SKM-1 (cell line): ENCODE data around the gene OR51A7.
"Not testable (repeated sequence)": the region's sequence is repeated elsewhere in the genome, so short reads cannot be mapped to it uniquely, and the experiment has no call there.

Experiments used
- DNase-seq: peaks from one replicate; lab custom pipeline; 2025; ENCODE audit not compliant: unreplicated experiment; lab: John Stamatoyannopoulos, UW

The OR51A7 gene, protein sequence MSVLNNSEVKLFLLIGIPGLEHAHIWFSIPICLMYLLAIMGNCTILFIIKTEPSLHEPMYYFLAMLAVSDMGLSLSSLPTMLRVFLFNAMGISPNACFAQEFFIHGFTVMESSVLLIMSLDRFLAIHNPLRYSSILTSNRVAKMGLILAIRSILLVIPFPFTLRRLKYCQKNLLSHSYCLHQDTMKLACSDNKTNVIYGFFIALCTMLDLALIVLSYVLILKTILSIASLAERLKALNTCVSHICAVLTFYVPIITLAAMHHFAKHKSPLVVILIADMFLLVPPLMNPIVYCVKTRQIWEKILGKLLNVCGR

GRCh38 chr11:4903484-4903883 lies at the start of gene OR51A7:
Gene OR51A7 (plus strand): TSS chr11:4903783. CDS start chr11:4907370, 3,587 bp downstream.
- DNase-seq = no peak

GRCh38 chr11:4854286-4854685 lies 49.3 kb upstream of the OR51A7 start:
- DNase-seq = not testable (repeated sequence)

DNA sequence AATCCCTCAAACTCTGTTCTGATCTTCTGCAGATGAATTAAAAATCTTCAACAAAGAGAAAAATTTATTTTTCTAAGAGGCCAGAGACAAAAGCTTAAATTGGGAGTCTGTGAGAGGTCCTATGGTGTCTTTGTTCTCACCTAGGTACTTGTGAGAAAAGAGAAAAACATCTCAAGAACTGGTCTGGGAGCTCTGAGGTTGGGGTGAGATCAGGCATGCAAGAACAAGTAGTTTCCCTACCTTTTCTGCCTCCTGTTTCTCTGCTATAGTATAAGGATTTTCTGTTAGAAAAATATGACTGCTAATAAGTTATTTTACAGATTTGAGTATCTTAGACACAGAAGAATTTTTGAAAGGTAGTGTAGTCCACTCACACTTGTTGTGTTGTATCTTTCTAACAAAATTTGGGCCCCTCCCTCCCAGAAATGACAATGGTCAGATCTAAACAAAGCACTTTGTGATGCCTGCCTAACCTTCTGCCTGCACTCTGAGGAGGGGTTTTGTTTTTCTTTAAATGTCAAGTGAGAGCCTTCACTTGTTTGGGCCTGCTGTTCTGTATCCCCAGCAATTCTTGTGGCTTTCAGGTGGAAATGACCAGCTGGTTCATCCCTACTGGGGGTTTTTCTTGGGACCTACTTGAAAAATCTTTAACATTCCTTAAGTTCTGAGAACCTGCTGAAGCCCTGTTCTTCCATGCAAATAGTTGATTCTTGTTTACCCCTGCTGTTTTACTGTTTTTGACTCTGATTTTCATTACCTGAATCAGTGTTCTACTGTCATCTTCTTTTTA lies 40.9 kb upstream of the OR51A7 start:
- DNase-seq = no peak

DNA sequence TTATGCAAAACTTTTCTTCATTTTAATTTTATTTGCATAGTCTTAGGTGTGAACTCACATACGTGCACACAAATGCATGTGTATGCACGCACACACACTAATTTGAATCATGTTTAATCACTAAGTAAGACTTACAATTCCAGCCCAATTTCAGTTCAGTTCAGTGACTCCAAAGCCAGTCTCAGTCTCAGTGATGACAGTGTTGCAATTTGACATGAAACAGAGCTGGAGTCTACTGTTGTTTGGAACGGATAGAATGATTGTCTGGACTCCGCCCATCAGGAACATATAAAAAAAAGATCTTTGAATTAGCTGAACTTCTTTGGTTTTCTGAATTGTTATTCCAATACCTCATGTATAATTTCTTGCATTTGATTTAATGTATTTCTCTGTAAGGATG lies 39.7 kb upstream of the OR51A7 start:
- no peak for DNase-seq

DNA sequence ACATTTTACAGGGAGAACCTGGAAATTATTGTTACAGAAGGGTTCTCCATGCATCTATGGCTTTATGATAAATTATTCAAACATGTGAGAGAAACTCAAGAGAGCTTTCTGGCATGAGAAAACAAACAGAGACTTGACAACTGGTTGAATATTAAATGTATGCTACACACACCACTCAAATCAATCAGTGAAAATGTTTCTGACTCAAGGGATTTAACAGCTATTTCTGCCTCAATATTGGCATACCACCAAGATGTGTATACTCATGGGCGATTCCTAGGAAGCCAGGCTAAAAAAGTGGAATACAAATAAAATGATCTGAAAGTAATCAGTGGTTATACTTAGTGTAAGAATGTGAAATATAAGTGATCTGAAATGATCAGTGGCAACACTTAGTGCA lies 37.7 kb upstream of the OR51A7 start:
- DNase-seq = no peak

DNA sequence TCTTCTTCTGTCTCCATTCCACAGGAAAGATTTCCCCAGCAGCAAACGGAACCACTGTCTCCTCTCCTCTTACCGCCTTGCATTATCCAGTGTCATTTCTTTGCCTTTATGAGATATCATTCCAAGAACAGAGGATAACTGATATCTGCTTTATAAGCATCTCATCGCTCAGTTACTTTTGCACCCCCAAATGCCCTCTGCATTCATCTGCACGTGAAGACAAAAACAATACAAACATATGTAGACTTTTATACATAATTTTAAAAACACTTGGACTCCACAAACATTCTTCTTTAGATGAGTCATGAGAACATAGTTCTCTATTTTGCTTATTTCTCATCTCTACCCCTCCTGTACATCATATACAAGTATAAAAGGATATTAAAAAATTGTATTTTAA lies 22.4 kb upstream of the OR51A7 start:
- DNase-seq = no peak

- no peak for DNase-seq
Observed at GRCh38 chr11:4881860-4882500, 21.6 kb upstream of the OR51A7 start, which contains the start of gene OR51T1. Gene OR51T1 (plus strand): TSS chr11:4881900. CDS start chr11:4881900, 0 bp downstream.

DNA sequence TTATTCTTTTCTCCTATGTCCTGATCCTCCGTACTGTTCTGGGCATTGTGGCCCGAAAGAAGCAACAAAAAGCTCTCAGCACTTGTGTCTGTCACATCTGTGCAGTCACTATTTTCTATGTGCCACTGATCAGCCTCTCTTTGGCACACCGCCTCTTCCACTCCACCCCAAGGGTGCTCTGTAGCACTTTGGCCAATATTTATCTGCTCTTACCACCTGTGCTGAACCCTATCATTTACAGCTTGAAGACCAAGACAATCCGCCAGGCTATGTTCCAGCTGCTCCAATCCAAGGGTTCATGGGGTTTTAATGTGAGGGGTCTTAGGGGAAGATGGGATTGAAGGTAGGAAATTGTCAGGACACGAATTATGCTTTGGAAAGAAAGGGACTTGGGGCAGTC lies 21.0 kb upstream of the OR51A7 start:
- DNase-seq = no peak

- no peak for DNase-seq
Observed at GRCh38 chr11:4884361-4884760, 19.2 kb upstream of the OR51A7 start.

DNA sequence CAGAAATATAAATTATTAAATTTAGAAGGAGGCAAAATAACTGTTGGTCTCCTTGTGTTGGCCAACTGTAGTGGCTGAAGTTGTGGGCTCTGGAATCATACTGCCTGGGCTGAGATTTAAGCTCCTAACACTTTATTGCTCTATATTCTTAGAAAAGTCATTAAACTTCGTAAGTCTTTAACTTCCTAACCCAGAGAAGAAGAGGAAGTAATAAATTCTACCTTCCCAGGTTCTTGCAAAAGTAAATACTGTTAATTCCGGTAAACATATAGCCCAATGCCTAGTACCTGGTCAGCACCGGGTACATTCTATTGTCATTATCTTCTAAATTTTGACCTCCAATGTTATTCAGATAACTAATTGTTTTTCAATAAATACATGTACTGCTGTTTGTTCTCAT lies 17.4 kb upstream of the OR51A7 start:
- DNase-seq = no peak

- no peak for DNase-seq
Observed at GRCh38 chr11:4887591-4887990, 16.0 kb upstream of the OR51A7 start.

GRCh38 chr11:4890279-4890678 lies 13.3 kb upstream of the OR51A7 start:
- no peak for DNase-seq

GRCh38 chr11:4891996-4892640 lies 11.5 kb upstream of the OR51A7 start:
- DNase-seq = no peak

DNA sequence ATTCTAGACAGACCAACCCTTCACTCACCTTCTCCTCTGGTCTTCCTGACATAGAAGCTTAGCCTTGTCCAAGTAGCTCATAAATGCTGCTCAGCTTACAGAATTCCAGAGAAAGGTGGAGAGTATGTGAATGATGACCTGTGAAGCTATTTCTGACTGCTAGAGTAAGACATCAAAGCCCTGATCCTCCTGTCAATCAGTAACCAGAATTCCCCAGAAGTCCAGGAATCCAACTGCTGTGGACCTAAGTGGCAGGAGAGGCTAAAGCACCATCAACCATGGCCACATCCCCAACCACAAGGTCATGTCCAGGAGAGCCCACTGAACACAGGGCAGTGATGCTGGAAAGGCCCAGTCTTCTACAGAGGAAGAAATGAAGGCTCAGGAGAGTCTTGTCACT lies 13.0 kb downstream of the OR51A7 start:
- DNase-seq = no peak

DNA sequence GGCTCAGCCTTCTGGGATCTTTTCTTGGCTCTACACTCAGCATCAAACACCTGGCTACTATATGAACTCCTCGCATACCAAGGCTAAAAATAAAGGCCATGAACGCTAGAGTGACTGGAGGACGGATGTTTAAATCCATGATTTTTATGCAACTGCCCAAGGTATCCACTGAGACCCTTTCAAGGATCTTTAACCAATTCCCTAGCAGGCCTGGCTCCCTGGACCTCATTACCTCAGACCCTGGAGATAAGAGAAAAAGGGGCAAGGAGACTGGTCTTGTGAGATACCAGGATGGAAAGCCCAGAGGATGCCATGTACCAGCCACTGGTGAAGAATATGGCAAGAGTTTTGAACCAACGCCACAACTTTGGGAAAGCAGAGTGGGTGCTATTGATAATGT lies 15.7 kb downstream of the OR51A7 start, which contains the start of gene OR51G2:
TSS of gene OR51G2 (minus strand) at position 101 of the 400 bp plus-strand sequence. CDS start 3,687 bp downstream, outside the sequence.
- DNase-seq = no peak

- DNase-seq = no peak
Observed at GRCh38 chr11:4921796-4922195, 18.2 kb downstream of the OR51A7 start.

DNA sequence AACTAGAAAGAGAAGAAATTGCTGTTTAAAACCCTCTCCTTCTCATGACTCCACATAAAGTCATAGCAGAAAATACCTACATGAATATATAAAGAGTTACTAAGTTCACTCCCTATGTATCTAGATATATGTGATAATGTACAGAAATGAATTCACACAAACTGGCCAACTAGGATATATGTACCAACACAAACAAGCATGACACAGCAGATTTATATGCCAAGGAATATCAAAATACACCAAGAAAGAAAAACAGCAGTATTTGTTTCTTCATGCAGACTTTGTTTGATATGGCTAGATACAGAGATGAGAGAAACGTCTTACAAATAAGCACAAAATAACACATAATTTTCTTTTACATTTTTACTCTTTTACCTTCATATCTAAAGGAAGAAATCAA lies 18.7 kb downstream of the OR51A7 start:
- no peak for DNase-seq

DNA sequence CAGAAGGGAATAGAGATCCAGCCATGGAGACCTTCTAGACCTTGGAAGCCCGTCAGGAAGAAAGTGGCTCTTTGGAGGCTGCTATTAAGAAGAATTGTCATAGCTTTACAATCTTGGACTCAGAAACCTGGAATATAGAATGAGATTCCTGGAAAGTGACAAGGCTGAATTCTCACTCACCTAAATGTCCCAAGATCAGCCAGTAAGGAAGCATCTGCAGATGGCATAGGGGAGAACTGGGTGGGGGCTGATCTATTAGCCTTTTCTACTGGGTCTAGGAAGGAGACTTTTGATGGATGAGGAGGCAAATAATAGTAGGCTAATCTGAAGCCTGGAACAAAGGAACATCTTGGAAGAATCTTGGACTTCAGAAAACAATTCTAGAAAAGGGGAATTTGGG lies 20.7 kb downstream of the OR51A7 start, which contains the start of gene OR51G1:
TSS of gene OR51G1 (minus strand) at position 101 of the 400 bp plus-strand sequence. CDS start at position 101, 0 bp downstream.
- DNase-seq = no peak

DNA sequence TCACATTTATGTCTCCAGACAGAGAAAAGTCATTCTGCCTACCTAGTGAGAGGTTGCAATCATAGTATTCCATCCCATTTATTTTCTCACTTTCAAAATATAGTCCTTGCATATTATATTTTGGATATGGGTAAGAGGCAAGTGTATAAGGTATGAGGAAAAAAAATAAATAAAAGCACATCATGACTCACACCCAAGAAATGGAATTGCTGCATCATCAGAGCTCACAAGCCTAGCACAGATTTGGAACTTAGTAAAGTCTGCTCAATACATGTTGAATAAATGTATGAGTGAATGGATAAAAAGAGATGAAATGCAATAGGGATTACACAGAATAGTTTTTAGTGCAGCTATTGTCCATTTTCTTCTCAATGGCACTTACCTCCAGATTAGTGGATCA lies 23.0 kb downstream of the OR51A7 start:
- DNase-seq = no peak

DNA sequence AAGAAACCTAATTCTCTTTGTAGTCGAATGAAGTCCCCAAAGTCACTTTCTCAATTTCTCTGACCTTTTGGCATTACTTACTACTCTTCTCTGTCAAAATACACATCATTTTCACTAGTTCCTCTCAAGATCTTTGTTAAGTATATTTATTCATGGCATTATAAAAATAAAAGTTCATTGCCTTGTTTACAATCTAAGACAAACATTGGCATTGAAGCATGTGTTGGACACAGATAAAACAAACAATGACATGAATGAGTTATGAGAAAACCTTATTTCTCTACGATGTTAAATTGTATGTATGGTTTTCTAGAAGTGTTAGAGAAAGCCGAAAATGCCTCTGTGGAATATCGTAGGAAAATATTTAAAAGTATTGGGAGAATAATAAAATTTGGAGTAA lies 29.2 kb downstream of the OR51A7 start:
- DNase-seq = no peak

DNA sequence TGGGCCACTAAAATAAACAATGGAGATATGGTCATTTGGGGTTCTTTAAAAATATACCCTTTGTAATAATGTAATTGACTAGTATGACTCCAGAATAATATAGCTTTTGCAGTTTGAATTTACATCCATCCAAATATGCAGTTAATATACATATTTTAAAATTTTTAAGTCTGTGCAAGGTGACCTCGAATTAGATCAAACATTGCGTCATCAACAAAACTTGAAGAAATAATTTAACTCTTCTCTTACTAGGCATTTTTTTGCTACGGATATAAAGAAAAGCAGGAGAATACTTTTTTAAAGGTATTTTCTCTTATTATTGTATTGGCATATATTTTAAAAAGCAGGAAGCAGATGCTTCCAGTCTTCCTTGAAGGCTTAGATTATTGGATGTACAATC lies 33.2 kb downstream of the OR51A7 start:
- DNase-seq = no peak
